Measurements from ENCODE around the gene C4orf50. TPM values are rescaled to one million over a fixed set of nuclear protein-coding genes. Genes with fewer than 3 reads are reported as not detected.
A peak's percentile ranks its signal among the peaks of the same experiment; 100 is the strongest.

Gene C4orf50
- total RNA-seq, 2 donors from 2014 or later: 0.34 to 2.1 TPM

DNA sequence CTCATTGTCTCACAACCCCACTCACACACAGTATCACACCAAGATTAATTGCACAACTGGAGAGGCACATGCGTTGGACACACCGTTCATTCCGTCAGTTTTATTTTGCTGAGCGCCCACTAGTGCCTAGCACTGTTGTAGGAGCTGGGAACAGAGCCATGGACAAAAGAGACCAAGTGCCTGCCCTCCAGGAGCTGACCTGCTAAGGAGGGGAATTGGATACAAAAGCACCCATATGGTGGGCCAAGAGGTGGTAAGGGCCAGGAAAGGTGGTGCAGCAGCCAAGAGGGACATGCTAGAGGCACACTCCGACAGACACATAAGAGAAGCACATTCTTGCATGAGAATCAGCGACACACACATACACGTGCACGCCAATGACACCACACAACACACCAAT lies 124.6 kb downstream of the C4orf50 start:
- Mint-ChIP-seq H3K9me3 (peaks cover 5% of the 10 kb centered on the region), H3K27ac (no peak overlapping the region), H3K27me3 (peaks cover 47% of the 10 kb centered on the region), H3K4me1 (peaks cover 4% of the 10 kb centered on the region), H3K4me3 (no peak overlapping the region), H3K36me3 (ENCODE audit: low read depth) (peaks cover 5% of the 10 kb centered on the region)
- no peak for ATAC-seq (replicated peaks)

DNA sequence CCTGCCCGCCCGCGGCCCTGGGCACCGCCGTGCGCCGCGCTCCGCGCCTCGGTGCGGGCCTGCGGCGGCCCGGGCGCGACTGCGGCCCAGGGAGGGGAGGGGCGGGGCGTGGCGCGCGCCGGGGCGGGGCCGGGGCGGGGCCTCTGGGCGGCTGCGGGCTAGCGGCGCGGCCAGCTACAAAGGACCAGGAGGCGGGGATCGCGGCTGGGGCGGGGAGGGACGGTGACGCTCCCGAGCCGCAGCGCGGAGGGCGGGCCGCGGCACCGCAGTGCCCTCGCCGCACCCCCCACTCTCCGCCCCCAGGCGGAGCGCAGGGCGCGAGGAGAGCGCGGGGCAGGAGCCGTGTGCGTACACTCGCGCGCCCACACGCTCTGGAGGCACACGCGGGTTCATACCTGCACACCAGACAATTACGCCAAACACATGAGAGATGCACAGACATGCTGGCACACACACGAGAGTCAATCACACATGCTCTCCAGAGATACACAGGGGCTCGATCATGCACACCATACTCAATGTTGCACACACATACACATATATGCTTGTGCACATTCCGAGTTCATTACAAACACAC lies 125.1 kb downstream of the C4orf50 start, which contains the start of gene CRMP1:
Gene CRMP1 (minus strand): TSS at position 83 of the 577 bp plus-strand sequence. CDS start 117 bp downstream, outside the sequence.
- ATAC-seq (replicated peaks): no peak
- peaks cover 4% of the 10 kb centered on the region for H3K4me1 Mint-ChIP-seq
- no peak within 1 kb of the TSS for H3K4me3 Mint-ChIP-seq
- no peak within 1 kb of the TSS for H3K27ac Mint-ChIP-seq
- peaks cover 5% of the 10 kb centered on the region for H3K36me3 Mint-ChIP-seq (ENCODE audit: low read depth)
- peaks cover 5% of the 10 kb centered on the region for H3K9me3 Mint-ChIP-seq
- peaks cover 47% of the 10 kb centered on the region for H3K27me3 Mint-ChIP-seq

DNA sequence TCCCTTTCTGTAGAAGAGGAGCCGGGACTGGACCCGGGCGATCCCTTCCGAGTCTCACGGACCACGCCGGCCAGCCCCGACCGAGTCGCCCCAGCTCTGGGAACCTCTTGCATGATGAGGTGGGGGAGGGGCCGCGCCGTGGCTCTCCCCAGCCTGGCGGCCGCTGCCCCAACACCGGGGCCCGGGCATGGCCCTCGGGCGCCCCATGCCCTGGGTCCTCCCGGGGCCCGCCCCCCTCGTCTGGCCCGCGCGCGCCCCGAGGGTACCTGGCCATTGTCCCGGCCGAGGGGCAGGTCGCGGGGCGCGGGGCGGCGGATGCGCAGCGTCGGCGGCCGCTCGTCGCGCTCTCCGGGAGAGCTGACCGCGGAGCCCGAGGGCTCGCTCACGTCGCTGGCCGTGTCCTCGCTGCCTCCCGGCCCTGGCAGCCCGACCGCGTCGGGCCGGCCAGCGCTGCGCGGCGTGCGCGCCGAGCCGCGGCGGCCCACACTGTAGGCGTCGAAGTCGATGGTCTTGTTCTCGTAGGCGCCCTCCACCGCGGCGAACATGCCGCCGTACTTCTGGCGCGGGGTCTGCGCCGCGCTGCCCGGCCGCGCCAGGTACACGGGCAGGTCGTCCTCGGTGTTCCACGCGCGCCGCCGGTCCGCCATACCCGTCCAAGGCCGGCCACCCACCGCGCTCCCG lies 125.8 kb downstream of the C4orf50 start:
- no peak overlapping the region for H3K4me3 Mint-ChIP-seq
- no peak for ATAC-seq (replicated peaks)
- peaks cover 5% of the 10 kb centered on the region for H3K36me3 Mint-ChIP-seq (ENCODE audit: low read depth)
- H3K4me1 Mint-ChIP-seq: peaks cover 4% of the 10 kb centered on the region
- no peak overlapping the region for H3K27ac Mint-ChIP-seq
- H3K27me3 Mint-ChIP-seq: peaks cover 47% of the 10 kb centered on the region
- peaks cover 5% of the 10 kb centered on the region for H3K9me3 Mint-ChIP-seq

DNA sequence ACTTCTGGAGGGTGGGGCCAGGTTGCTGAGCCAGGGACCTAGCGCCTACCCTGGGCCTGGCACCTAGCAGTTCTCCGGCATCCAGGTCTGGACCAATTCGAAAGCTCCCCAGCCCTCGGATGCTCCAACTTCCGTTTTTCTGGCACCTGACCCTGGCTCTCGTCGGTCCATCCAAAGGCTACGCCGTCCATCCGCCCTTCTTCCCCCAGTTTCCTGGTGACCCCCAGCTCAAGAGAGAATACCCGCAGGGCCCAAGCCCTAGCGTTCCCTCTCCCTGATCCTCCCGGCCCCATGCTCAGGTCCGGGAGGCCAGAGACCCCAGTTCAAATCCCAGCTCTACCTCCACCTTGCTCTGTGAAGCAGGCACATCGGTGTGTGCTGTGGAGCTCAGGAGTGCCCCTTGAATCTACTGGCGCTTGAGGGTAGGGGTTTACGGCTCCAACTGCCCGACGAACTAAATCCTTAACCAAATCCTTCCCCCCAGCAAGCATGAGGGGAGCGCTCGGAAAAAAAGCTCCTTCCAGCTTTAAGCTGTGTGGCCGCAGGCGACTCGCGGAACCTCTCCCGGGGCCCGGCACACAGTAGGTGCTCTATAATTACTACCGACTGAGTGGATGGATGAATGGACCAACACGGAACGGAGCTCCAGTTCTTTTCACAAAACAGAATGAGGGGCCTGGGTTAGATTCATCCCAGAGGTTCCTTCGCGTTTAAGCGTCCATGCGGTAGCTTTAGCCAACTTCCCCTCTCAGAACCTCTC lies 126.5 kb downstream of the C4orf50 start:
- no peak overlapping the region for H3K4me3 Mint-ChIP-seq
- H3K27me3 Mint-ChIP-seq: peaks cover 43% of the 10 kb centered on the region
- H3K4me1 Mint-ChIP-seq: peaks cover 4% of the 10 kb centered on the region
- H3K9me3 Mint-ChIP-seq: peaks cover under 1% of the 10 kb centered on the region
- no peak for ATAC-seq (replicated peaks)
- no peak overlapping the region for H3K27ac Mint-ChIP-seq
- peaks cover 5% of the 10 kb centered on the region for H3K36me3 Mint-ChIP-seq (ENCODE audit: low read depth)

GRCh38 chr4:5890063-5890727 lies 128.0 kb downstream of the C4orf50 start:
- H3K4me3 Mint-ChIP-seq: no peak overlapping the region
- peaks cover 5% of the 10 kb centered on the region for H3K36me3 Mint-ChIP-seq (ENCODE audit: low read depth)
- ATAC-seq (replicated peaks): no peak
- peaks cover 4% of the 10 kb centered on the region for H3K4me1 Mint-ChIP-seq
- peaks cover 56% of the 10 kb centered on the region for H3K27me3 Mint-ChIP-seq
- no peak overlapping the region for H3K27ac Mint-ChIP-seq
- no peaks in the 10 kb centered on the region for H3K9me3 Mint-ChIP-seq

DNA sequence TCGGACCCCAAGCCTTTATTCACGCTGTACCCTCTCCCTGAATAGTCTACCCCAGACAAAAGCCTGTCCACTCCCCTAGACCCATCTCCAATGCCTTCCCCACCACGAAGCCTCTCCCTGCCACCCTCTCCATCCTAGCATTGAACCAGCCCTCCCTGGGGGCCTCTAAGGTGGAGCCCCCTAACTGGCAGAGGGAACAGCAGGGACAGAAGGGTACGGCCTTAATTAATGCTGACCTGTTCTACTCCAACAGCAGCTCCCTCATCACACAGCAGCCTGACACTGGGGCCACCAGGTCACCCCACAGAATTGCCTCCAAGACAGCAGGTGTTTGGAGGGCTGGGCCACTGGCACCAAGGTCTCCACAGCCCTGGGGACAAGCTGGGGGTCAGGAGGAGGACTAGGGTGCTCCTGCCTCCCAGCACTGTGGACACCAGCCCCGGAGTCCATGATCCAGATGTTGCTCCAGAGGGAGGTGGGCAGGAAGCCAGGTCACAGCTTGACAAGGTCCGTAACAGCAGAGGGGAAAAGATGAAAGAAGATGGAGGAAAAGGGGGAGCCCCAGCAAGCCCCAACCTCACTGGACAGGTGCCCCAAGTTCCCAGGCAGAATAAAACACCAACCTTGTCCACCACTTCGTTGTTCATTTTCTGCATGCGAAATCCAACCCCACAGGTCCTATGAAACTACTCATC lies 129.1 kb downstream of the C4orf50 start:
- H3K27me3 Mint-ChIP-seq: peaks cover 55% of the 10 kb centered on the region
- no peaks in the 10 kb centered on the region for H3K9me3 Mint-ChIP-seq
- H3K27ac Mint-ChIP-seq: no peak overlapping the region
- H3K4me3 Mint-ChIP-seq: peak overlapping the region; percentile 8
- ATAC-seq (replicated peaks): no peak
- peaks cover 4% of the 10 kb centered on the region for H3K4me1 Mint-ChIP-seq
- H3K36me3 Mint-ChIP-seq (ENCODE audit: low read depth): peaks cover 5% of the 10 kb centered on the region

- Mint-ChIP-seq H3K4me3 (peak overlapping the region; percentile 8), H3K27me3 (peaks cover 50% of the 10 kb centered on the region), H3K4me1 (peaks cover 4% of the 10 kb centered on the region), H3K36me3 (ENCODE audit: low read depth) (peaks cover 5% of the 10 kb centered on the region), H3K9me3 (no peaks in the 10 kb centered on the region), H3K27ac (no peak overlapping the region)
- ATAC-seq (replicated peaks): no peak
Observed at GRCh38 chr4:5888222-5889001, 129.8 kb downstream of the C4orf50 start.

DNA sequence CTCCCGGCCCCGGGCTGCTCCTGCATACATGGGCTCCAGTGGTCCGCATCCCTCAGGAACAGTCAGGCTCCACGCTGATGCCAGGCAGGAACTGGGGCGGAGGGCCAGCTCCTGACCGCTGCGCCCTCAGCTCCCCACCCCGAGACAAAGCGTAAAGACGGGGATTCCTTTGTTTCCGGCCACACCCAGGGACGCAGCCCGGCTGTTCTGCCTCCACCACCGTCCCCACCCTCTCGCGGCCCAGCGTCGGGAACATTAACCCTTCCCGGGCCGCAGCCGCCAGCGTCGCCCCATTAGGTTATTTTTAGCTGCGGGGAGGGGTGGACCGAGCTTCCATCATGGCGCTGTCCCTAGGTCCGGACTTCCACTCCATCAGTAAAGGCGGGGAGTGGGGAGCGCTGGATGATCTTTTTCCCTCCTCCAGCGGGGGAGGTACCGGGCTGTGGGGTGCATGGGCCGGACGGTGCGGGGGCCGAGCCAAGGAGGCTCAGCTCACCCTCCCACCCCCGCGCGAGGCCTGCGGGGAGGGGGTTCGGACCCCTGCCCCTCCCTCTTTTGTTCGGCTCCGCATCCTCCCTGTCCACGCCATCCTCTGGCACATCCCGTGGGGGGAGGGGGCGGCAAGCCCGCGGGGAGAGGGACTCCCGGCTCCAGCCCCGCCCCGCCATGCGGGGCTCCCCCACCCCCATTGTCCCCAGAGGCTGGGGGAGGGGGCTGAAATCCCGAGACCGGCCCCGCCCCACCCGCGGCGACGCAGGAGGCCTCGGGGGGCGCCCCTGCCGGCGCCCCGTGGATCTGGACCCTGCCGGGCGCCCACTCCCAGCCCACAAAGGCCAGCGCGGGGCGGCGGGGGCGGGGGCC lies 130.6 kb downstream of the C4orf50 start:
- no peak overlapping the region for H3K27ac Mint-ChIP-seq
- H3K9me3 Mint-ChIP-seq: peaks cover 3% of the 10 kb centered on the region
- ATAC-seq (replicated peaks): no peak
- H3K36me3 Mint-ChIP-seq (ENCODE audit: low read depth): peaks cover 5% of the 10 kb centered on the region
- H3K27me3 Mint-ChIP-seq: peaks cover 53% of the 10 kb centered on the region
- peaks cover 4% of the 10 kb centered on the region for H3K4me1 Mint-ChIP-seq
- H3K4me3 Mint-ChIP-seq: no peak overlapping the region

DNA sequence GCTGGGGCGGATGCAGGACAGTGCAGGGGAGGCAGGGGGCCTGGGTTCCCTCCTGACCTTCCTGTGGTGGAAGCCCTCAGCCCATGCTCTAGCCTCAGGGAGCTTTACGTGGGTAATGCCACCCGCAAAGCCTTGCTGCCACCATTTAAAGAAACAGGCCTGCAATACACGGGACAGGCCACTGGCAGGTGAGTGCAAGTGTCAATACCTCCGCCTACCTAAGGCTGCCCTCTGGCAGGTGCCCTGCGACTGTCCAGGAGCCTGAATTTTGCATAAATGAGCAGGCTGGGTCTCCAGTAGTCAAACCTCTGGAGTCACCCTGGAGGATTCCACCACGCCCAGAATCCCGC lies 131.2 kb downstream of the C4orf50 start:
- Mint-ChIP-seq H3K27me3 (peaks cover 55% of the 10 kb centered on the region), H3K4me3 (no peak overlapping the region), H3K27ac (no peak overlapping the region), H3K36me3 (ENCODE audit: low read depth) (peaks cover 5% of the 10 kb centered on the region), H3K9me3 (peaks cover 3% of the 10 kb centered on the region), H3K4me1 (peaks cover 4% of the 10 kb centered on the region)
- no peak for ATAC-seq (replicated peaks)

DNA sequence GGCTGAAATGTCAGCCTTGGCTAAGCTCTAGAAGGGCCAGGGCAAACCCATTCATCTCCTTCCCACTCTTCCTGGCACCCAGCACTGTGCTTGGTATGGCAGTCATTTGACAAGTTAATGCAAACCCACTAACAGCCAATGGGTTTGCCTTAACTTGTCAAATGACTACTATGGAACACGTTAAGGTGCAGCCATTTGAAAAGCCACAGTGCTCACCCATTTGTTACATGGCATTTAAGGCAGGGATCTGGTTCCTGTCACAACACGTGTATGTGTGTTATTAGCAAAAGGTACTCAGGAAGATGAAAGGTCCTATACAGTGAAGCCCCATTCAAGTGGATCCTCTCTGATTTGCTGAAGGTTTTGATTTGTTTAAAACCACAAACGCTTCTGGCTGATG lies 132.5 kb downstream of the C4orf50 start:
- Mint-ChIP-seq H3K36me3 (ENCODE audit: low read depth) (no peaks in the 10 kb centered on the region), H3K4me3 (no peak overlapping the region), H3K27me3 (peaks cover 56% of the 10 kb centered on the region), H3K4me1 (peaks cover 4% of the 10 kb centered on the region), H3K27ac (no peak overlapping the region), H3K9me3 (peaks cover 3% of the 10 kb centered on the region)
- ATAC-seq (replicated peaks): no peak

- Mint-ChIP-seq H3K27me3 (peaks cover 55% of the 10 kb centered on the region), H3K4me1 (peaks cover 4% of the 10 kb centered on the region), H3K4me3 (no peak overlapping the region), H3K9me3 (peaks cover 3% of the 10 kb centered on the region), H3K27ac (no peak overlapping the region), H3K36me3 (ENCODE audit: low read depth) (no peaks in the 10 kb centered on the region)
- no peak for ATAC-seq (replicated peaks)
Observed at GRCh38 chr4:5884796-5885195, 133.4 kb downstream of the C4orf50 start.

GRCh38 chr4:5883916-5884315 lies 134.3 kb downstream of the C4orf50 start:
- Mint-ChIP-seq H3K27ac (no peak overlapping the region), H3K9me3 (peaks cover 3% of the 10 kb centered on the region), H3K4me1 (peaks cover 2% of the 10 kb centered on the region), H3K27me3 (peaks cover 57% of the 10 kb centered on the region), H3K4me3 (no peak overlapping the region), H3K36me3 (ENCODE audit: low read depth) (no peaks in the 10 kb centered on the region)
- ATAC-seq (replicated peaks): no peak

DNA sequence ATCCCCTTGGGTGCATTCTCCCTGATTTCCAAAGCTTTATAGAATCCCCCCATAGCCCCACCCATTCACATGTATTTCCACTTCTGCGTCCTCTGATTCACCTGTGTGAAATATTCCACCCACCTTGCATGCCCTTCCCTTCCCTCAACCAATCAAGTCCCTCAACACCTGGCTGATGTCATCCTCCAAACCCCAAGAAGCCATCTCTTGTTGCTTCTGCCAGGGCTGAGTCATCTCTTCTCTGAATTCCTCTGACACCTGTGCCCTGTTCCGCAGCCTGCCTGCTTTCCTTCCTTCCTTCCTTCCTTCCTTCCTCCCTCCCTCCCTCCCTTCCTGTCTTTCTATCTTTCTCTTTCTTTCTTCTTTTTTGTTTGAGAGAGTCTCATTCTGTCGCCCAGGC lies 135.3 kb downstream of the C4orf50 start:
- Mint-ChIP-seq H3K4me3 (no peak overlapping the region), H3K27me3 (peaks cover 57% of the 10 kb centered on the region), H3K36me3 (ENCODE audit: low read depth) (no peaks in the 10 kb centered on the region), H3K9me3 (peaks cover 3% of the 10 kb centered on the region), H3K4me1 (no peaks in the 10 kb centered on the region), H3K27ac (no peak overlapping the region)
- ATAC-seq (replicated peaks): no peak
